ENCODE results near the gene KLHL29. TPM values are rescaled to one million over a fixed set of nuclear protein-coding genes. Genes with fewer than 3 reads are reported as not detected.

The KLHL29 gene
- polyA plus RNA-seq, 3 donors, result 0.03 TPM; not detected in 2

DNA sequence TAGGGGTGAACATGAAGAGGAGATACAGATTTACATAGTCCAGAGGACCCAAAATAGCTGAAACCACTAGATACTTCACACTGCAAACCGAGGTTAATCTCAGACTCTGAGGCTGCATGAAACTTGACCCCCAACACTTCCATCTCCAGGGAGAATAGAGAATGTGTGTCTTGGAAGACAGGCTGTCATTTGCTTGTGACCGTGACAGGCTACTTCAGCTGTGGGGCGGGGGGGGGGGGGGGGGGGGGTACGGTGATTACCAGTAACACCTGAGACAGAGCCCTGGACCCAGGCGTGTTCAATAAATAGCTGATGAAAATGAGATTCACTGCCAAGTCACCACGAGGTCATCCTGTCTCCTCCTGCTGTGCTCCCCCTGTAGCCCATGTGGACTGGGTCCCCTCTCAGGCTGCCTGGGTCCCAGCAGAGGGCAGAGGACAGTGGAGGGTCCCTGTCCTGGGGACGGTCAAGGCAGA, 5.7 kb upstream of the KLHL29 start:
- H3K27me3 Mint-ChIP-seq (ENCODE audit: low read depth in 3 of 3), result peaks cover 43 to 54% (median 46%) of the 10 kb centered on the region in 3 donors
- H3K36me3 ChIP-seq (replicated peaks in 1 of 2; ENCODE audit: control insufficient read depth in 1 of 2, insufficient read depth in 2 of 2, low read length in 2 of 2), result no peaks in the 10 kb centered on the region
- H3K9me3 Mint-ChIP-seq, result peaks cover 0 to 7% (median 4%) of the 10 kb centered on the region in 7 donors
- TF ChIP-seq, protein P1, sequence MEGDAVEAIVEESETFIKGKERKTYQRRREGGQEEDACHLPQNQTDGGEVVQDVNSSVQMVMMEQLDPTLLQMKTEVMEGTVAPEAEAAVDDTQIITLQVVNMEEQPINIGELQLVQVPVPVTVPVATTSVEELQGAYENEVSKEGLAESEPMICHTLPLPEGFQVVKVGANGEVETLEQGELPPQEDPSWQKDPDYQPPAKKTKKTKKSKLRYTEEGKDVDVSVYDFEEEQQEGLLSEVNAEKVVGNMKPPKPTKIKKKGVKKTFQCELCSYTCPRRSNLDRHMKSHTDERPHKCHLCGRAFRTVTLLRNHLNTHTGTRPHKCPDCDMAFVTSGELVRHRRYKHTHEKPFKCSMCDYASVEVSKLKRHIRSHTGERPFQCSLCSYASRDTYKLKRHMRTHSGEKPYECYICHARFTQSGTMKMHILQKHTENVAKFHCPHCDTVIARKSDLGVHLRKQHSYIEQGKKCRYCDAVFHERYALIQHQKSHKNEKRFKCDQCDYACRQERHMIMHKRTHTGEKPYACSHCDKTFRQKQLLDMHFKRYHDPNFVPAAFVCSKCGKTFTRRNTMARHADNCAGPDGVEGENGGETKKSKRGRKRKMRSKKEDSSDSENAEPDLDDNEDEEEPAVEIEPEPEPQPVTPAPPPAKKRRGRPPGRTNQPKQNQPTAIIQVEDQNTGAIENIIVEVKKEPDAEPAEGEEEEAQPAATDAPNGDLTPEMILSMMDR (IDR thresholded peaks at IDR 0.05), result no peak
- DNase-seq, result no peak
- H2AFZ ChIP-seq (ENCODE audit: insufficient read depth, low read depth, low read length, poor library complexity, severe bottlenecking), result no peak overlapping the region
- no peak overlapping the region for H3K9ac ChIP-seq (ENCODE audit: insufficient read depth, low read length, poor library complexity, severe bottlenecking)
- H3K27ac Mint-ChIP-seq, result no peak overlapping the region
- intact Hi-C loops (cut with micrococcal nuclease), result no loop called here
- peaks cover 17% of the 10 kb centered on the region for H3K4me1 Mint-ChIP-seq
- H3K36me3 Mint-ChIP-seq, result peaks cover 3% of the 10 kb centered on the region in 2 donors
- peaks cover 0 to under 1% of the 10 kb centered on the region in 2 donors for H3K9me3 ChIP-seq (replicated peaks in 1 of 2; ENCODE audit: control insufficient read depth in 1 of 2, insufficient read depth in 1 of 2, low read length in 2 of 2)
- no peak overlapping the region for H3K27ac ChIP-seq (ENCODE audit: low read depth in 1 of 2, low read length in 2 of 2)
- 95% methylated on average over 2 of the region's 7 CpGs for WGBS (ENCODE audit: insufficient coverage)
- peaks cover 35 to 38% of the 10 kb centered on the region in 2 donors for H3K27me3 ChIP-seq (ENCODE audit: control insufficient read depth in 2 of 2, insufficient read depth in 2 of 2, low read length in 2 of 2)
- H3K79me2 ChIP-seq (ENCODE audit: insufficient read depth, low read length), result no peaks in the 10 kb centered on the region
- peaks cover 12 to 13% of the 10 kb centered on the region in 2 donors for H3K4me1 ChIP-seq (ENCODE audit: control insufficient read depth in 1 of 2, insufficient read depth in 2 of 2, low read length in 2 of 2)
- no peak overlapping the region for H3K4me2 ChIP-seq (replicated peaks; ENCODE audit: extremely low read depth, low read length, poor library complexity, severe bottlenecking)
- H3K4me3 Mint-ChIP-seq, result no peak overlapping the region
- no peaks in the 10 kb centered on the region for H4K20me1 ChIP-seq (ENCODE audit: insufficient read depth, low read length)
- H3K4me3 ChIP-seq (replicated peaks in 1 of 3; ENCODE audit: low read depth in 2 of 3, low read length in 3 of 3), result no peak overlapping the region

DNA sequence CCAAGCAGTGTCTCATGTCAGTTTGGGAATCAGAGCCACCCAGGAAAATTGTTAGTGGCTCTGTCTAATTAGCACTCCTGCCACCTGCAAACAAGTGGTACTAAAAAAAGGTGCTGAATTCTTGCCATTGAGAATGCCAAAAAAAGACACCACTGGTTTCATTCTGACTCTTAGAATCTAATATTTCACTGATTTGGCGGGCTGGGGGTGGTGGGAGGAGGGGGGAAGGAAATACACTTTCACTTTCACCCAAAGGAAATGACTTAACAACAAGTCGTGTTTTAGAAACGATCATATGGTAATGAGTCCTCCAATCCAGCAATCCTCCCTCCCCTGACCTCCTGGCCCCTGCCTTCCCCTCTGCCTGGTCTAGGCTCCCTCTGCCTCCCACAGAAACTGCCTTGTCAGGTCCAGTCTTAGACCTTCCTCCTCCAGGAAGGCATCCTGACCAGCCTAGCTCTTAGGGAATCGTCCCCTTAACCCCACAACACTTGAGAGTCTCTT, 4.4 kb upstream of the KLHL29 start:
- Mint-ChIP-seq H3K4me3 (peak overlapping the region; percentile 58 to 88), H3K27ac (peak overlapping the region; percentile 68 to 96 (median 90)), H3K36me3 (peaks cover 3 to 6% of the 10 kb centered on the region in 2 donors), H3K4me1 (peaks cover 20% of the 10 kb centered on the region), H3K9me3 (peaks cover 0 to 10% (median 7%) of the 10 kb centered on the region in 7 donors), H3K27me3 (ENCODE audit: low read depth in 3 of 3) (peaks cover 44 to 55% (median 50%) of the 10 kb centered on the region in 3 donors)
- H3K79me2 ChIP-seq (ENCODE audit: insufficient read depth, low read length), result no peaks in the 10 kb centered on the region
- H3K9me3 ChIP-seq (replicated peaks in 1 of 2; ENCODE audit: control insufficient read depth in 1 of 2, insufficient read depth in 1 of 2, low read length in 2 of 2), result peaks cover 0 to 4% of the 10 kb centered on the region in 2 donors
- H3K4me2 ChIP-seq (replicated peaks; ENCODE audit: extremely low read depth, low read length, poor library complexity, severe bottlenecking), result peak overlapping the region; percentile 4
- peak overlapping the region; percentile 21 for H2AFZ ChIP-seq (ENCODE audit: insufficient read depth, low read depth, low read length, poor library complexity, severe bottlenecking)
- H3K27ac ChIP-seq (ENCODE audit: low read depth in 1 of 2, low read length in 2 of 2), result no peak overlapping the region
- H3K36me3 ChIP-seq (replicated peaks in 1 of 2; ENCODE audit: control insufficient read depth in 1 of 2, insufficient read depth in 2 of 2, low read length in 2 of 2), result no peaks in the 10 kb centered on the region
- H3K9ac ChIP-seq (ENCODE audit: insufficient read depth, low read length, poor library complexity, severe bottlenecking), result no peak overlapping the region
- H3K27me3 ChIP-seq (ENCODE audit: control insufficient read depth in 2 of 2, insufficient read depth in 2 of 2, low read length in 2 of 2), result peaks cover 39 to 42% of the 10 kb centered on the region in 2 donors
- TF ChIP-seq, protein P1 (IDR thresholded peaks at IDR 0.05), result no peak
- H4K20me1 ChIP-seq (ENCODE audit: insufficient read depth, low read length), result no peaks in the 10 kb centered on the region
- H3K4me1 ChIP-seq (ENCODE audit: control insufficient read depth in 1 of 2, insufficient read depth in 2 of 2, low read length in 2 of 2), result peaks cover 13 to 18% of the 10 kb centered on the region in 2 donors
- DNase-seq, result peak; percentile 24 to 62 (median 50)
- WGBS (ENCODE audit: insufficient coverage), result 0% methylated on average over 2 of the region's 4 CpGs
- intact Hi-C loops (cut with micrococcal nuclease), result no loop called here
- peak overlapping the region in 1 of 3 experiments; percentile 6 for H3K4me3 ChIP-seq (replicated peaks in 1 of 3; ENCODE audit: low read depth in 2 of 3, low read length in 3 of 3)
